ENCODE results near the gene RASSF6. TPM values are rescaled to one million over a fixed set of nuclear protein-coding genes. Genes with fewer than 3 reads are reported as not detected.
"Not testable (repeated sequence)": the region's sequence is repeated elsewhere in the genome, so short reads cannot be mapped to it uniquely, and the experiment has no call there.

The RASSF6 gene
- total RNA-seq, 1 experiment from 2014 or later = 1.1 TPM

- BruUV-seq (replicated peaks) = no TSS peak
- Histone ChIP-seq H3K79me2 (ENCODE audit: low read length) (no peaks in the 10 kb centered on the region), H3K4me1 (ENCODE audit: insufficient read depth, low read length) (no peaks in the 10 kb centered on the region; the same call in 1 of the 2 replicates), H3F3A (ENCODE audit: low read length, unreplicated experiment) (no peaks in the 10 kb centered on the region), H2AFZ (ENCODE audit: low read length) (0 out of 2 replicates have a peak overlapping the region, but pooled peaks have one; percentile 3), H3K9me3 (ENCODE audit: low read length) (no peaks in the 10 kb centered on the region), H3K36me3 (ENCODE audit: low read depth, low read length) (no peaks in the 10 kb centered on the region), H3K27me3 (ENCODE audit: low read length) (no peaks in the 10 kb centered on the region), H3K9me2 (replicated peaks; ENCODE audit: low read length) (no peaks in the 10 kb centered on the region), H3K4me2 (ENCODE audit: low read length) (0 out of 2 replicates have a peak overlapping the region, but pooled peaks have one; percentile 3), H3K4me3 (ENCODE audit: low read length) (no peak overlapping the region), H3K9ac (ENCODE audit: low read length) (no peak overlapping the region), H3K27ac (ENCODE audit: low read length) (no peak overlapping the region), H4K20me1 (ENCODE audit: low read length) (no peaks in the 10 kb centered on the region)
- intact Hi-C loops (cut with micrococcal nuclease) = loop anchor here (1.0 to 10.0 kb wide), 6 partner anchors 19 to 558 kb away; no protein-coding TSS in a partner anchor
- no peak for TF ChIP-seq EZH2phosphoT487 (IDR thresholded peaks at IDR 0.05; ENCODE audit: borderline replicate concordance, low read length)
- peak; percentile 98 for TF ChIP-seq CTCF (conservative IDR thresholded peaks at IDR 0.05; ENCODE audit: low read depth, low read length)
- ATAC-seq (peak; percentile 96), DNase-seq (peak; percentile 91)
- ChIA-PET CTCF (interaction anchor here (0.6 to 1.2 kb wide), 6 partner anchors 48 to 615 kb away, joined by 3 to 17 read pairs (median 4); no protein-coding TSS in a partner anchor), POLR2A (ENCODE audit: unreplicated experiment) (interaction anchor here (0.6 kb wide), 1 partner anchor 131 kb away, joined by 4 read pairs; no protein-coding TSS in a partner anchor)
Measured at GRCh38 chr4:73573794-73574528, 46.3 kb downstream of the RASSF6 start.

GRCh38 chr4:73550865-73551264, 69.4 kb downstream of the RASSF6 start:
- H3K79me2 ChIP-seq (ENCODE audit: low read length); H3K27me3 ChIP-seq (ENCODE audit: low read length); intact Hi-C loops (cut with micrococcal nuclease); ATAC-seq; H4K20me1 ChIP-seq (ENCODE audit: low read length); H3K4me3 ChIP-seq (ENCODE audit: low read length); H3K4me1 ChIP-seq (ENCODE audit: insufficient read depth, low read length); H3K9ac ChIP-seq (ENCODE audit: low read length); H2AFZ ChIP-seq (ENCODE audit: low read length); POLR2A ChIA-PET (ENCODE audit: unreplicated experiment); H3K9me2 ChIP-seq (replicated peaks; ENCODE audit: low read length); CTCF ChIA-PET; H3K4me2 ChIP-seq (ENCODE audit: low read length); H3K27ac ChIP-seq (ENCODE audit: low read length); H3K9me3 ChIP-seq (ENCODE audit: low read length); DNase-seq; H3K36me3 ChIP-seq (ENCODE audit: low read depth, low read length); H3F3A ChIP-seq (ENCODE audit: low read length, unreplicated experiment); BruUV-seq (replicated peaks): not testable (repeated sequence)

- Histone ChIP-seq H2AFZ (ENCODE audit: low read length) (no peak overlapping the region), H3F3A (ENCODE audit: low read length, unreplicated experiment) (no peaks in the 10 kb centered on the region), H3K9me3 (ENCODE audit: low read length) (no peaks in the 10 kb centered on the region), H3K4me3 (ENCODE audit: low read length) (no peak overlapping the region), H3K4me1 (ENCODE audit: insufficient read depth, low read length) (no peaks in the 10 kb centered on the region), H4K20me1 (ENCODE audit: low read length) (no peaks in the 10 kb centered on the region), H3K27ac (ENCODE audit: low read length) (no peak overlapping the region), H3K36me3 (ENCODE audit: low read depth, low read length) (no peaks in the 10 kb centered on the region), H3K9ac (ENCODE audit: low read length) (no peak overlapping the region), H3K9me2 (replicated peaks; ENCODE audit: low read length) (no peaks in the 10 kb centered on the region), H3K4me2 (ENCODE audit: low read length) (no peak overlapping the region), H3K79me2 (ENCODE audit: low read length) (no peaks in the 10 kb centered on the region), H3K27me3 (ENCODE audit: low read length) (no peaks in the 10 kb centered on the region)
- intact Hi-C loops (cut with micrococcal nuclease) = no loop called here
- BruUV-seq (replicated peaks) = no TSS peak
- ChIA-PET POLR2A (ENCODE audit: unreplicated experiment) (no interaction called here), CTCF (no interaction called here)
- TF ChIP-seq CTCF (conservative IDR thresholded peaks at IDR 0.05; ENCODE audit: low read depth, low read length) (no peak), EZH2phosphoT487 (IDR thresholded peaks at IDR 0.05; ENCODE audit: borderline replicate concordance, low read length) (no peak), EZH2 (IDR thresholded peaks at IDR 0.05; ENCODE audit: low read length, unreplicated experiment) (no peak)
- ATAC-seq = no peak
- no peak for DNase-seq
Measured at GRCh38 chr4:73544620-73545019, 75.6 kb downstream of the RASSF6 start.

Measured in PC-3 (cell line).